ENCODE data around the gene CLEC3B. TPM values are rescaled to one million over a fixed set of nuclear protein-coding genes. Genes with fewer than 3 reads are reported as not detected.
A peak's percentile ranks its signal among the peaks of the same experiment; 100 is the strongest.
"Not testable (repeated sequence)": the region's sequence is repeated elsewhere in the genome, so short reads cannot be mapped to it uniquely, and the experiment has no call there.

Gene CLEC3B
- total and polyA plus RNA-seq, 4 donors, result 33.1 to 167 (median 90.3) TPM

GRCh38 chr3:44982817-44983216 lies 43.3 kb upstream of the CLEC3B start:
- TF ChIP-seq CTCF (IDR thresholded peaks at IDR 0.05; ENCODE audit: control extremely low read depth, extremely low read depth), result no peak
- H3K9ac ChIP-seq (ENCODE audit: insufficient read depth in 1 of 2, low read length in 2 of 2), result no peak overlapping the region
- H3K4me1 ChIP-seq (ENCODE audit: control insufficient read depth in 5 of 5, insufficient read depth in 5 of 5, low read length in 5 of 5), result peaks cover 0 to 33% (median 4%) of the 10 kb centered on the region in 5 donors
- H3K36me3 ChIP-seq (ENCODE audit: control insufficient read depth in 4 of 4, insufficient read depth in 4 of 4, low read length in 4 of 4), result no peaks in the 10 kb centered on the region
- H3K9me3 ChIP-seq (ENCODE audit: control insufficient read depth in 4 of 4, insufficient read depth in 3 of 4, low read length in 3 of 4), result no peaks in the 10 kb centered on the region
- no peaks in the 10 kb centered on the region for H3K27me3 ChIP-seq (ENCODE audit: control insufficient read depth in 3 of 3, insufficient read depth in 3 of 3, low read length in 2 of 3)
- WGBS, 2 donors, result 84 to 89% methylated on average over 3 of the region's 3 CpGs
- peak overlapping the region in 1 of 2 donors; percentile 6 for H3K27ac ChIP-seq (ENCODE audit: low read depth in 1 of 2, low read length in 1 of 2)
- H3K4me3 ChIP-seq, result no peak overlapping the region
- ATAC-seq (ENCODE audit: insufficient read depth, low FRiP score), result no peak
- no peak for DNase-seq

GRCh38 chr3:44983484-44983941 lies 42.6 kb upstream of the CLEC3B start:
- Histone ChIP-seq H3K27ac (ENCODE audit: low read depth in 1 of 2, low read length in 1 of 2) (peak overlapping the region in 1 of 2 donors; percentile 1), H3K9ac (ENCODE audit: insufficient read depth in 1 of 2, low read length in 2 of 2) (peak overlapping the region in 1 of 2 donors; percentile 42), H3K27me3 (ENCODE audit: control insufficient read depth in 3 of 3, insufficient read depth in 3 of 3, low read length in 2 of 3) (no peaks in the 10 kb centered on the region), H3K4me1 (ENCODE audit: control insufficient read depth in 5 of 5, insufficient read depth in 5 of 5, low read length in 5 of 5) (peaks cover 0 to 33% (median 4%) of the 10 kb centered on the region in 5 donors), H3K36me3 (ENCODE audit: control insufficient read depth in 4 of 4, insufficient read depth in 4 of 4, low read length in 4 of 4) (no peaks in the 10 kb centered on the region), H3K9me3 (ENCODE audit: control insufficient read depth in 4 of 4, insufficient read depth in 3 of 4, low read length in 3 of 4) (no peaks in the 10 kb centered on the region), H3K4me3 (no peak overlapping the region)
- DNase-seq, result no peak
- whole genome bisulfite sequencing, 2 donors, result 64 to 83% methylated on average over 1 of the region's 1 CpG
- TF ChIP-seq CTCF (IDR thresholded peaks at IDR 0.05; ENCODE audit: control extremely low read depth, extremely low read depth), result no peak
- ATAC-seq (ENCODE audit: insufficient read depth, low FRiP score), result no peak

GRCh38 chr3:44984335-44984734 lies 41.8 kb upstream of the CLEC3B start:
- H3K36me3 ChIP-seq (ENCODE audit: control insufficient read depth in 4 of 4, insufficient read depth in 4 of 4, low read length in 4 of 4), result peaks cover 0 to 1% (median 0%) of the 10 kb centered on the region in 4 donors
- H3K27ac ChIP-seq (ENCODE audit: low read depth in 1 of 2, low read length in 1 of 2), result no peak overlapping the region
- no peak for TF ChIP-seq CTCF (IDR thresholded peaks at IDR 0.05; ENCODE audit: control extremely low read depth, extremely low read depth)
- DNase-seq, result no peak
- peaks cover 0 to 33% (median 7%) of the 10 kb centered on the region in 5 donors for H3K4me1 ChIP-seq (ENCODE audit: control insufficient read depth in 5 of 5, insufficient read depth in 5 of 5, low read length in 5 of 5)
- 85 to 88% methylated on average over 2 of the region's 2 CpGs for WGBS, 2 donors
- ATAC-seq (ENCODE audit: insufficient read depth, low FRiP score), result no peak
- H3K27me3 ChIP-seq (ENCODE audit: control insufficient read depth in 3 of 3, insufficient read depth in 3 of 3, low read length in 2 of 3), result no peaks in the 10 kb centered on the region
- H3K4me3 ChIP-seq, result no peak overlapping the region
- H3K9ac ChIP-seq (ENCODE audit: insufficient read depth in 1 of 2, low read length in 2 of 2), result no peak overlapping the region
- no peaks in the 10 kb centered on the region for H3K9me3 ChIP-seq (ENCODE audit: control insufficient read depth in 4 of 4, insufficient read depth in 3 of 4, low read length in 3 of 4)

GRCh38 chr3:44986330-44986729 lies 39.8 kb upstream of the CLEC3B start:
- DNase-seq; H3K9ac ChIP-seq (ENCODE audit: insufficient read depth in 1 of 2, low read length in 2 of 2); H3K27ac ChIP-seq (ENCODE audit: low read depth in 1 of 2, low read length in 1 of 2); H3K9me3 ChIP-seq (ENCODE audit: control insufficient read depth in 4 of 4, insufficient read depth in 3 of 4, low read length in 3 of 4); H3K4me3 ChIP-seq; ATAC-seq (ENCODE audit: insufficient read depth, low FRiP score); H3K27me3 ChIP-seq (ENCODE audit: control insufficient read depth in 3 of 3, insufficient read depth in 3 of 3, low read length in 2 of 3): not testable (repeated sequence)
- WGBS, 2 donors, result 82 to 90% methylated on average over 14 of the region's 14 CpGs
- peaks cover 6 to 12% (median 8%) of the 10 kb centered on the region in 4 donors for H3K36me3 ChIP-seq (ENCODE audit: control insufficient read depth in 4 of 4, insufficient read depth in 4 of 4, low read length in 4 of 4)
- H3K4me1 ChIP-seq (ENCODE audit: control insufficient read depth in 5 of 5, insufficient read depth in 5 of 5, low read length in 5 of 5), result peaks cover 0 to 24% (median 7%) of the 10 kb centered on the region in 5 donors
